RWPE2 (cell line): ENCODE results near the gene DTHD1.

Experiments
- ATAC-seq: fragments of 200-7000 bp; cut with Tn5 transposase; 3 replicates; pipeline ENCODE4 v1.9.1; 2021; ENCODE audit warnings: low read depth
- DNase-seq: peaks from one replicate; pipeline ENCODE4 v3.0.0-alpha.2; 2020; ENCODE audit warnings: low spot score
- H3K27ac ChIP-seq: fragments of 450-650 bp; 2 replicates; pipeline ENCODE4 v1.5.1; 2017; ENCODE audit warnings: mild to moderate bottlenecking; ENCODE audit not compliant: poor library complexity, severe bottlenecking
- H3K27me3 ChIP-seq: fragments of 250-450 bp; sonication (Bioruptor Pico); 2 replicates; pipeline ENCODE4 v1.5.1; 2021; ENCODE audit warnings: mild to moderate bottlenecking, moderate library complexity; ENCODE audit not compliant: insufficient read depth, poor library complexity, severe bottlenecking
- H3K36me3 ChIP-seq: fragments of 250-450 bp; sonication (Bioruptor Pico); 2 replicates; pipeline ENCODE4 v1.5.1; 2020; ENCODE audit warnings: low read depth, mild to moderate bottlenecking, moderate library complexity
- H3K4me1 ChIP-seq: fragments of 250-450 bp; sonication (Bioruptor Pico); 2 replicates; pipeline ENCODE4 v1.5.1; 2021; ENCODE audit warnings: mild to moderate bottlenecking, moderate library complexity; ENCODE audit not compliant: insufficient read depth, poor library complexity, severe bottlenecking
- H3K4me3 ChIP-seq: fragments of 250-450 bp; sonication (Bioruptor Pico); 2 replicates; pipeline ENCODE4 v1.5.1; 2021; ENCODE audit warnings: mild to moderate bottlenecking, moderate library complexity; ENCODE audit not compliant: severe bottlenecking
- H3K9me3 ChIP-seq: fragments of 250-450 bp; sonication (Bioruptor Pico); 2 replicates; pipeline ENCODE4 v1.5.1; 2021; ENCODE audit warnings: mild to moderate bottlenecking, moderate library complexity; ENCODE audit not compliant: severe bottlenecking
- TF ChIP-seq, protein P1 (sequence below): fragments of 450-650 bp; IDR thresholded peaks from one replicate; pipeline ENCODE4 v1.5.1; 2017; ENCODE audit warnings: mild to moderate bottlenecking, moderate library complexity; ENCODE audit not compliant: poor library complexity, severe bottlenecking

The DTHD1 gene

DNA sequence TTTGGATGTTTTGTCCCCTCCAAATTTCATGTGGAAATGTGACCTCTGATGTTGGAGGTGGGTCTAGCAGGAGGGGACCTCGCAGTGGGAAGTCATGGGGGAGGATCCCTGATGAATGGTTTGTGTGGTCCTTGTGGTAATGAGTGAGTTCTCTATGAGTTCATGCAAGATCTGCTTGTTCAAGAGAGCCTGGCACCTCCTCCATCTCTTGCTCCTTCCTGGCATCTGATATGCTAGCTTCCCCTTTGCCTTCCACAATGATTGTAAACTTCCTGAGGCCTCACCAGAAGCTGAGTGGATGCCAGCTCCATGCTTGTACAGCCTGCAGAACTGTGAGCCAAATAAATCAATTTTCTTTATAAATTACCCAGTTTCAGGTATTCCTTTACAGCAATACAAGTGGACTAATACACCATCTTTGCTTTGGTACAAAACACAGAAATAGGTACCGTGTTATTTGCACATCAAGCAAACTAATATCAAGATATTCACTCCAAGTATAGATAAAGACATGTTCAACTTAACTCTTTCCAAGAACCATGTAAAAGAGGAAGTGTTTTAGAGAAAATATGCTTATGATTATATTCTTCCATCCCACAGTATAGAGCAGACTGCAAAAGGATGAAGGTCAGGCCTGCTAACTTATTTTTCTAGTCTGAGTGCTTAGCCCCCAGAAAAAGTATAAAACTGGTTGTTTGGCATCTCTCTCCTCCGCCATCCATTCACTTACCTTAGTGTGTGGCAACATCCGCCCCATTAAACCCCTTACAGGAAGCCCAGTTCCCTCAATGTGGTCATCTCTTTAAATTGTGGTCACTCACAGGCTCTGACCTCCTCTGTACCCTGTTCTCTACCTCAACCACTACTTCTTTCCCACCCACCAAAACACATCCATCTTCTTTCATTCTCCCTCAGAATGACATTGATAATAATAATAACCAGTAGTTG, 43.8 kb upstream of the DTHD1 start:
- Histone ChIP-seq H3K36me3 (no peaks in the 10 kb centered on the region), H3K9me3 (no peaks in the 10 kb centered on the region), H3K4me3 (no peak overlapping the region), H3K27ac (no peak overlapping the region), H3K4me1 (peaks cover 12% of the 10 kb centered on the region), H3K27me3 (no peaks in the 10 kb centered on the region)
- ATAC-seq (no peak), DNase-seq (no peak)
- TF ChIP-seq, protein P1, sequence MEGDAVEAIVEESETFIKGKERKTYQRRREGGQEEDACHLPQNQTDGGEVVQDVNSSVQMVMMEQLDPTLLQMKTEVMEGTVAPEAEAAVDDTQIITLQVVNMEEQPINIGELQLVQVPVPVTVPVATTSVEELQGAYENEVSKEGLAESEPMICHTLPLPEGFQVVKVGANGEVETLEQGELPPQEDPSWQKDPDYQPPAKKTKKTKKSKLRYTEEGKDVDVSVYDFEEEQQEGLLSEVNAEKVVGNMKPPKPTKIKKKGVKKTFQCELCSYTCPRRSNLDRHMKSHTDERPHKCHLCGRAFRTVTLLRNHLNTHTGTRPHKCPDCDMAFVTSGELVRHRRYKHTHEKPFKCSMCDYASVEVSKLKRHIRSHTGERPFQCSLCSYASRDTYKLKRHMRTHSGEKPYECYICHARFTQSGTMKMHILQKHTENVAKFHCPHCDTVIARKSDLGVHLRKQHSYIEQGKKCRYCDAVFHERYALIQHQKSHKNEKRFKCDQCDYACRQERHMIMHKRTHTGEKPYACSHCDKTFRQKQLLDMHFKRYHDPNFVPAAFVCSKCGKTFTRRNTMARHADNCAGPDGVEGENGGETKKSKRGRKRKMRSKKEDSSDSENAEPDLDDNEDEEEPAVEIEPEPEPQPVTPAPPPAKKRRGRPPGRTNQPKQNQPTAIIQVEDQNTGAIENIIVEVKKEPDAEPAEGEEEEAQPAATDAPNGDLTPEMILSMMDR = no peak

DNA sequence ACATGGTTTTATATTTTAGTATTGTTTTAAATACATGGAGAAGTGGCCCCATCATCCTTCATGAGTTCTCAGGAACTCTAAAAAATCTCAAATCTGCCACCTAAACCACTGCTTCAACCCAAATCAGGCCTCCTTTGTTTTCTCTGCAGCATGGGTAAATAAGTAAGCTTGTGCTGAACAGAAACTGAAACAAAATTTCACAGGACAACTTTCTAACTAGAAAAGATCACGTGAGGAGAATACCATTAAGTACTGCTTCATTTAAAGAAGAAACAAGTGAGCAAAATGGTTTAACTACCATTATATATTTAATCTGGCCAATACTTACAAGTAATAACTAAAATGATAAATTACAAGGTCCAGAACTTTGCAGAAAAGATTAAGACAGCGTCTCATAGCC, 39.6 kb upstream of the DTHD1 start:
- TF ChIP-seq, protein P1 = no peak
- H3K27ac ChIP-seq = no peak overlapping the region
- H3K4me3 ChIP-seq = peak overlapping the region; percentile 95
- no peak for ATAC-seq
- H3K27me3 ChIP-seq = no peaks in the 10 kb centered on the region
- peaks cover 12% of the 10 kb centered on the region for H3K4me1 ChIP-seq
- no peaks in the 10 kb centered on the region for H3K36me3 ChIP-seq
- H3K9me3 ChIP-seq = no peaks in the 10 kb centered on the region
- DNase-seq = no peak

DNA sequence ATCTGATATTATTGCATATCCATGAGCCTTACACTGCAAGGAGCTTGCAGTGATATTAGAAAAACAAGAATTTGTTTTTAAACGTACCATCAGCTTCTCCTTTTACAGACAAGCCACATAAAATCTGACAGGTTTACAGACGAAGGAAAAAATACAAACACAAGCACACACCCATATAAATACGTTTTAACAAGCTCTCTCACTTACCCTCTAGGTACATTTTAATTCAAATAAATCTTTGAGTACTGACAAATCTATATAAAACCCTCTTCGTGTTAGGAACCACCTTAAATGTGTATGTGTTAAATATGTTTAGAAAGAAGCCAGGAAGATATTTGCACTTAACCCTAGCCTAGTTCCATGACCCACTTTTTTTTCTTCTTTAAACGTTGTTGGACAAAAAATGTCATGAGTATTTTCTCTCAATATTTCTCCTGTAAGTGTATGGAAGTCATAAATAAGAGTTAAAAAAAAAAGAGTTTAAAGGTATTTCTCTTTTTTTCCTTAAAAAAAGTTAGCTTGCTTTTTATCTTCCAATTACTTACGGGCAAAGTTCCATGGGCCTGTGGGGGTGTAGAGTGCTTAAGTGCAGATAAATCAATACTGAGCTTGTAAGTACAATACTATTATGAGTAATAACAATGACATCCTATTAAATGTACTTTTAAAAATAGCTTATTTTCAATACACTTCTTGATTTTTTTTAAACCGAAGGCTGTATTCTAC, 38.6 kb upstream of the DTHD1 start:
- Histone ChIP-seq H3K27me3 (no peaks in the 10 kb centered on the region), H3K4me3 (peak overlapping the region; percentile 95), H3K9me3 (no peaks in the 10 kb centered on the region), H3K4me1 (peaks cover 12% of the 10 kb centered on the region), H3K27ac (peak overlapping the region; percentile 73), H3K36me3 (no peaks in the 10 kb centered on the region)
- DNase-seq (no peak), ATAC-seq (no peak)
- TF ChIP-seq, protein P1 = no peak

DNA sequence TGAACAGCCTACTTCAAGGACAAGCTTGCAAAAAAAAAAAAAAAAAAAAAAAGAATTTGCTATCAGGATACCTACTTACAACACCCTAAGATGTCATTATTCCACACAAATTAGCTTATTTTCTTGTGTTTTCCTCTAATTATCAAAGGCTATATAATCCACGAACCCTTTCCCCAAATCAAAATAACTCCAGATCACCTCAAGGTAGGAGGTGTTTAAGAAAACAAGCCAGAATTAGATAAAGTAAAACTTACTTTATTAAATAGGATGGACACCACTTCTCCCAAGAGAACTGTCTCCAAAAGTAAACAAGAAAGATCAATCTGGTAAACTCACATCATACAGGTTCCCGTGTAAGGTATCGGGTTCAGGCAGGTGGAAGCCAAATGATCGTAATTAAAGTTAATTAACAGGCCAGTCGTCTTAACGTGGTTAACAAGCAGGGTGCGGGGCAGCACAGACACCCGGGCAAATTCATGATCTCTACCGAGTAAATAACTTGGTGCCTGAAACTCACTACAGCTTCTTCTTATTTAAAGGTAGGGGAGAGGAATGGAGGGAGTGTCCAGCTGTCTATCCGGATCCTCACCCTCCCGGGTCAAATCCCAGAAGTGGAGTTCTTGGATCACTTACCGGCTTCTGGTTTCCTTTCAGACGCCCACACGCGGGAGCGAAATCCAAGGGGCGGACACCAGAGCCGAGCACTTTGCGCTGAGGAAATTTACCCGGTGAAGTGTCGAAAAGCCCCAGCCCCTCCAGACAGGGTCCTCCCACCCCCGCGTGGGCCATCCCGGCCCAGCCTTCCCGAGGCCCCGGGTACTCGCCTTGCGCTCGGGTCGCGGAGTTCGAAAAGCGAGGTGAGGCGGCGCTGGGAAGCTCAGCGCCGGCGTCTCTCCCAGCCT, 37.8 kb upstream of the DTHD1 start:
- peak overlapping the region; percentile 73 for H3K27ac ChIP-seq
- peaks cover 12% of the 10 kb centered on the region for H3K4me1 ChIP-seq
- H3K4me3 ChIP-seq = peak overlapping the region; percentile 95
- TF ChIP-seq, protein P1 = no peak
- peak; percentile 44 for ATAC-seq
- no peaks in the 10 kb centered on the region for H3K36me3 ChIP-seq
- DNase-seq = no peak
- H3K9me3 ChIP-seq = no peaks in the 10 kb centered on the region
- no peaks in the 10 kb centered on the region for H3K27me3 ChIP-seq
